Activated naive CD4-positive, alpha-beta T cell treated with anti-CD3 and anti-CD28 coated beads, Interleukin-2, amount 50 U/mL, for 24 hours (primary cell): ENCODE results near the gene ZNF146.
"Not testable (repeated sequence)": the region's sequence is repeated elsewhere in the genome, so short reads cannot be mapped to it uniquely, and the experiment has no call there.

Experiments used
- H3K27ac Mint-ChIP-seq: one replicate; pipeline ENCODE4 v1.8.0; 2021; ENCODE audit warnings: mild to moderate bottlenecking, mixed read lengths
- H3K27me3 Mint-ChIP-seq: one replicate; pipeline ENCODE4 v1.8.0; 2021; ENCODE audit warnings: mixed read lengths
- H3K36me3 Mint-ChIP-seq: one replicate; pipeline ENCODE4 v1.8.0; 2021; ENCODE audit warnings: mixed read lengths
- H3K4me1 Mint-ChIP-seq: one replicate; pipeline ENCODE4 v1.8.0; 2021; ENCODE audit warnings: mixed read lengths
- H3K4me3 Mint-ChIP-seq: one replicate; pipeline ENCODE4 v1.8.0; 2021; ENCODE audit warnings: mild to moderate bottlenecking, mixed read lengths
- H3K9me3 Mint-ChIP-seq: one replicate; pipeline ENCODE4 v1.8.0; 2021; ENCODE audit warnings: mixed read lengths

ZNF146 gene

GRCh38 chr19:36212895-36213294 lies 2.0 kb upstream of the ZNF146 start:
- H3K4me3 Mint-ChIP-seq: no peak overlapping the region
- no peaks in the 10 kb centered on the region for H3K9me3 Mint-ChIP-seq
- no peak overlapping the region for H3K27ac Mint-ChIP-seq
- peaks cover 14% of the 10 kb centered on the region for H3K4me1 Mint-ChIP-seq
- peaks cover 4% of the 10 kb centered on the region for H3K36me3 Mint-ChIP-seq
- H3K27me3 Mint-ChIP-seq: no peaks in the 10 kb centered on the region

GRCh38 chr19:36215276-36216123 lies 594 bp downstream of the ZNF146 start:
- H3K9me3 Mint-ChIP-seq: peaks cover 6% of the 10 kb centered on the region
- no peak overlapping the region for H3K4me3 Mint-ChIP-seq
- H3K27ac Mint-ChIP-seq: no peak overlapping the region
- peaks cover 28% of the 10 kb centered on the region for H3K4me1 Mint-ChIP-seq
- peaks cover 16% of the 10 kb centered on the region for H3K36me3 Mint-ChIP-seq
- H3K27me3 Mint-ChIP-seq: no peaks in the 10 kb centered on the region

GRCh38 chr19:36221474-36221873 lies 6.6 kb downstream of the ZNF146 start:
- Mint-ChIP-seq H3K27ac (no peak overlapping the region), H3K9me3 (peaks cover 27% of the 10 kb centered on the region), H3K4me3 (peak overlapping the region; percentile 34), H3K27me3 (no peaks in the 10 kb centered on the region), H3K36me3 (peaks cover 49% of the 10 kb centered on the region), H3K4me1 (peaks cover 55% of the 10 kb centered on the region)

GRCh38 chr19:36222503-36222902 lies 7.6 kb downstream of the ZNF146 start:
- H3K27ac Mint-ChIP-seq: no peak overlapping the region
- peaks cover 28% of the 10 kb centered on the region for H3K9me3 Mint-ChIP-seq
- H3K4me1 Mint-ChIP-seq: peaks cover 50% of the 10 kb centered on the region
- peaks cover 48% of the 10 kb centered on the region for H3K36me3 Mint-ChIP-seq
- H3K4me3 Mint-ChIP-seq: no peak overlapping the region
- no peaks in the 10 kb centered on the region for H3K27me3 Mint-ChIP-seq

GRCh38 chr19:36225219-36225892 lies 10.4 kb downstream of the ZNF146 start:
- Mint-ChIP-seq H3K4me1 (peaks cover 43% of the 10 kb centered on the region), H3K27ac (peak overlapping the region; percentile 36), H3K36me3 (peaks cover 55% of the 10 kb centered on the region), H3K9me3 (peaks cover 36% of the 10 kb centered on the region), H3K27me3 (no peaks in the 10 kb centered on the region), H3K4me3 (peak overlapping the region; percentile 15)

GRCh38 chr19:36233626-36234025 lies 18.7 kb downstream of the ZNF146 start:
- not testable (repeated sequence) for H3K4me1 Mint-ChIP-seq, H3K27me3 Mint-ChIP-seq, H3K4me3 Mint-ChIP-seq, H3K27ac Mint-ChIP-seq
- peaks cover 39% of the 10 kb centered on the region for H3K9me3 Mint-ChIP-seq
- H3K36me3 Mint-ChIP-seq: peaks cover 84% of the 10 kb centered on the region

GRCh38 chr19:36236304-36236945 lies 21.5 kb downstream of the ZNF146 start:
- no peak overlapping the region for H3K27ac Mint-ChIP-seq
- H3K4me3 Mint-ChIP-seq: no peak overlapping the region
- H3K9me3 Mint-ChIP-seq: peaks cover 28% of the 10 kb centered on the region
- H3K4me1 Mint-ChIP-seq: no peaks in the 10 kb centered on the region
- H3K36me3 Mint-ChIP-seq: peaks cover 76% of the 10 kb centered on the region
- no peaks in the 10 kb centered on the region for H3K27me3 Mint-ChIP-seq

GRCh38 chr19:36236946-36237310 lies 22.0 kb downstream of the ZNF146 start:
- Mint-ChIP-seq H3K9me3 (peaks cover 28% of the 10 kb centered on the region), H3K27ac (no peak overlapping the region), H3K27me3 (no peaks in the 10 kb centered on the region)

GRCh38 chr19:36244066-36244465 lies 29.2 kb downstream of the ZNF146 start:
- no peak overlapping the region for H3K4me3 Mint-ChIP-seq
- H3K27ac Mint-ChIP-seq: no peak overlapping the region
- peaks cover 21% of the 10 kb centered on the region for H3K9me3 Mint-ChIP-seq
- H3K27me3 Mint-ChIP-seq: peaks cover 7% of the 10 kb centered on the region
- no peaks in the 10 kb centered on the region for H3K4me1 Mint-ChIP-seq
- H3K36me3 Mint-ChIP-seq: peaks cover 30% of the 10 kb centered on the region

More at GRCh38 chr19:36236946-36237310, 22.0 kb downstream of the ZNF146 start:
- Mint-ChIP-seq H3K36me3 (peaks cover 74% of the 10 kb centered on the region), H3K4me1 (no peaks in the 10 kb centered on the region), H3K4me3 (no peak overlapping the region)

- Mint-ChIP-seq H3K9me3 (peaks cover 17% of the 10 kb centered on the region), H3K27ac (no peak overlapping the region), H3K36me3 (peaks cover 22% of the 10 kb centered on the region), H3K4me3 (no peak overlapping the region), H3K4me1 (no peaks in the 10 kb centered on the region), H3K27me3 (peaks cover 7% of the 10 kb centered on the region)
Observed at GRCh38 chr19:36245210-36246005, 30.5 kb downstream of the ZNF146 start.

GRCh38 chr19:36246006-36246481 lies 31.1 kb downstream of the ZNF146 start:
- Mint-ChIP-seq H3K4me1 (no peaks in the 10 kb centered on the region), H3K27ac (no peak overlapping the region), H3K9me3 (peaks cover 17% of the 10 kb centered on the region), H3K36me3 (peaks cover 22% of the 10 kb centered on the region), H3K4me3 (peak overlapping the region; percentile 24), H3K27me3 (peaks cover 7% of the 10 kb centered on the region)

GRCh38 chr19:36252047-36252446 lies 37.1 kb downstream of the ZNF146 start:
- Mint-ChIP-seq H3K4me1 (no peaks in the 10 kb centered on the region), H3K9me3 (peaks cover 19% of the 10 kb centered on the region), H3K36me3 (peaks cover 17% of the 10 kb centered on the region), H3K4me3 (no peak overlapping the region), H3K27me3 (peaks cover 2% of the 10 kb centered on the region), H3K27ac (no peak overlapping the region)

GRCh38 chr19:36254848-36255247 lies 39.9 kb downstream of the ZNF146 start:
- Mint-ChIP-seq H3K27me3 (peaks cover 3% of the 10 kb centered on the region), H3K9me3 (peaks cover 10% of the 10 kb centered on the region), H3K36me3 (peaks cover 12% of the 10 kb centered on the region), H3K4me1 (no peaks in the 10 kb centered on the region), H3K4me3 (no peak overlapping the region), H3K27ac (no peak overlapping the region)

GRCh38 chr19:36255316-36255715 lies 40.4 kb downstream of the ZNF146 start:
- H3K4me3 Mint-ChIP-seq: no peak overlapping the region
- H3K9me3 Mint-ChIP-seq: peaks cover 10% of the 10 kb centered on the region
- no peak overlapping the region for H3K27ac Mint-ChIP-seq
- H3K4me1 Mint-ChIP-seq: no peaks in the 10 kb centered on the region
- peaks cover 3% of the 10 kb centered on the region for H3K27me3 Mint-ChIP-seq
- H3K36me3 Mint-ChIP-seq: peaks cover 12% of the 10 kb centered on the region

- H3K27me3 Mint-ChIP-seq: peaks cover 3% of the 10 kb centered on the region
- no peaks in the 10 kb centered on the region for H3K4me1 Mint-ChIP-seq
- H3K27ac Mint-ChIP-seq: no peak overlapping the region
- H3K4me3 Mint-ChIP-seq: no peak overlapping the region
- peaks cover 10% of the 10 kb centered on the region for H3K9me3 Mint-ChIP-seq
- peaks cover 12% of the 10 kb centered on the region for H3K36me3 Mint-ChIP-seq
Observed at GRCh38 chr19:36256064-36256463, 41.2 kb downstream of the ZNF146 start.
